HG03442 (cell line): Measurements from ENCODE around the gene ERC2.
A peak's percentile ranks its signal among the peaks of the same experiment; 100 is the strongest.

ENCODE experiments used
- ATAC-seq: cut with Tn5 transposase; IDR thresholded peaks from one replicate; pipeline ENCODE4 v1.9.1; 2021; ENCODE audit warnings: mild to moderate bottlenecking, moderate library complexity; ENCODE audit not compliant: unreplicated experiment

The ERC2 gene

DNA sequence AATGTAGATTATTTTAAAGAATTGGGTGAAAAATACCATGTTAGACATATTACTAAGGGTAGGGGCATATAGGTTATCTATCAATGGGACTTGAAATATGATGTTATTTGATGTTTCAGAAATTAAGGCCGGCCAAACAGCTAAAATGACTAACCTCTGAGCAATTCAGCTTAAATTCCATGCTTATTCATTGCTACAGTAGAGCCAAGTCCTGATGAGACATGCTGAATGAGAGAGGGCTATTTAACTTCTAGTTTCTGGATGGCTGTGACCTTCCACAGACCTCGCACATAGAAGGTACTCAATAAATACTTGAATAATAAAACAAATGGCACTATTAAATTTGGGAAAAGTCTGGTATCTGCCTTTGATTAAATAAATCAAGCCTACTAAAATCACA is 805.6 kb downstream of the ERC2 start:
- no peak for ATAC-seq

DNA sequence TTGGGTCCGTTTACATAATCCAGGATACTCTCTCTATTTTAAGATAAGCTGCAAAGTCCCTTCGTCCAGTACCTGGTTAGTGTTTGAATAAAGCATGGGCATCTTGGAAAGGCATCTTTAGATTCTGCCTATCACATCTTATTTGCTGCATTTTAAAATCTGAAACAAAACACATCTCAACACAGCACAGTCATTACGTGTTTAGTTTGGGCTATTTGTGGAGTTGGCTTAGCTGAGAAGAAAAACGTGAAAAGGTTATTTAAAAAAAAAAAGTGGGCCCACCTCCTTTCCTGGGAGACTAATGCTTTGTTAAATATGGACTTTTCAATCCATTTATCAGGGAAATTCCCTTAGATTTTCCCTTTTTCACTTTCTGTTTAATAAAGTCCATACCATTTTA is 806.7 kb downstream of the ERC2 start:
- ATAC-seq: peak; percentile 9

- ATAC-seq: peak; percentile 38
Observed at GRCh38 chr3:55661141-55661540, 807.1 kb downstream of the ERC2 start.

- no peak for ATAC-seq
Observed at GRCh38 chr3:55660642-55661041, 807.6 kb downstream of the ERC2 start.

- ATAC-seq: no peak
Observed at GRCh38 chr3:55659701-55660100, 808.6 kb downstream of the ERC2 start.

- ATAC-seq: no peak
Observed at GRCh38 chr3:55658690-55659562, 809.3 kb downstream of the ERC2 start.

- no peak for ATAC-seq
Observed at GRCh38 chr3:55658270-55658669, 810.0 kb downstream of the ERC2 start.

- no peak for ATAC-seq
Observed at GRCh38 chr3:55655544-55655943, 812.7 kb downstream of the ERC2 start.

- peak; percentile 82 for ATAC-seq
Observed at GRCh38 chr3:55654123-55654760, 814.0 kb downstream of the ERC2 start.

DNA sequence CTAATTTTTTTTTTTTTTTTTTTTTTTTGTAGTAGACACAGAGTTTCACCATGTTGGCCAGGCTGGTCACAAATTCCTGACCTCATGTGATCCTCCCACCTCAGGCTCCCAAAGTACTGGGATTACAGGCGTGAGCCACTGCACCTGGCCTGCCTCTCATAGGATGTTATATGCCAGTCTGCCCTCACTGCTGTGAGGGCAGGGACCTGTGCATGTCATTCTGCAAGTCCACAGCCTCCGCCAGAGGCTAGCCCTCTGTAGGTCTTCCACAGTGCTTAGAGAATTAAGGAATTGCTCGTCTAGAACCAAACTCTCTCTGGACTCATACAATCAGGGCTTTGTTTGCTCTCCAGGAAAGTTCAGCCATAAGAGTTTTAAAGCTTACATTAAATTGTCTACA is 817.3 kb downstream of the ERC2 start:
- no peak for ATAC-seq

DNA sequence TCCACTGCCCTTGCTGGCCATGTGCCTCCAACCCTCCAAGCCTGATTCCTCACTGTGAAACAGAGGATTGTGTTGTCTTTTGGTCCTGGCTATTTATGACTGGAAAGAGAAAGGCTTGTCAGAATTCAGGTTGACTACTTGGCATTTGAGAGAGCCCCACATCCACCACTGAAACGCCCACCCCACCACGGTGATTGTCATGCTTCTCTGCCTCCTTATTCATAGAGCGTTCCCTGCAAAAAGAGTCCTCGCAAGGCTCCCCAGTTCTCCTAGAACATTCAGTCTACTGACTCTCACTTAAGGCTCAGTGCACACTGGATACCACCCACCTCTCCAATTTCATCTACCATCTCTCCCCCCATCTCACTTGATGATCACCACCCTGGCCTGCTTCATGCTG is 818.3 kb downstream of the ERC2 start:
- ATAC-seq: no peak

GRCh38 chr3:55649554-55649953 is 818.7 kb downstream of the ERC2 start:
- no peak for ATAC-seq

DNA sequence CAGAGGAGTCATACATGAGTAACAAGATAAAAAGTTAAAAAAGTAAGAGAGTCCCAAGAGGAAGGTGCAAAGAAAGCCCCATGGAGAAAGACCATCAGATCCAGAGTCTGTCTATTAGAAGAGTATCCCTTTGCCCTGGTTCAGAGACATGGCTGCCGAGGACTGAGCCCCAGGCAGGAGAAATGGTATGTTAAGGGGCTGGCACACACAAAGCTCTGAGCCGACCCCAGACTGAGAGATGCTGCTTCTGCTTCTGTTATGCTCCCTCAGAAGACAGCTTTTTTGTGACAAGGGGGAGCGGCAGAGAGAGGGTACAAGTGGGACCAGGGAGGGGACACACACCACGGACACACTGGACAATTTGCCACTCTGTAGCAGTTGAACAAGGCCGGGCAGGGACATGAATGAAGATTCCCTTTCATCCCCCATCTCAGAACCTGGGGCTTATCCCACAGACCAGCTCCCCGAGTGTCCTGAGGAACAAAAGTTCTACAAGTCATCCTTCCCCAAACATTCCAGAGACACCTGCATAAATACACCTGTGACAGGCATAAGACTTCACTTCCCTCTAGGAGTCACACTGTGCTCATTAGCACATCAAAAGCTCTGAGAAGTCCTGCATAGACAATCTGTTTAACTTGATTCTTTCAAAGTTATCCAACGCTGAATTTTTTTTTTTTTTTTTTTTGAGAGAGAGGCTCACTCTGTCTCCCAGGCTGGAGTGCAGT is 819.5 kb downstream of the ERC2 start:
- no peak for ATAC-seq

GRCh38 chr3:55647670-55648069 is 820.6 kb downstream of the ERC2 start:
- no peak for ATAC-seq

- no peak for ATAC-seq
Observed at GRCh38 chr3:55647063-55647462, 821.2 kb downstream of the ERC2 start.

DNA sequence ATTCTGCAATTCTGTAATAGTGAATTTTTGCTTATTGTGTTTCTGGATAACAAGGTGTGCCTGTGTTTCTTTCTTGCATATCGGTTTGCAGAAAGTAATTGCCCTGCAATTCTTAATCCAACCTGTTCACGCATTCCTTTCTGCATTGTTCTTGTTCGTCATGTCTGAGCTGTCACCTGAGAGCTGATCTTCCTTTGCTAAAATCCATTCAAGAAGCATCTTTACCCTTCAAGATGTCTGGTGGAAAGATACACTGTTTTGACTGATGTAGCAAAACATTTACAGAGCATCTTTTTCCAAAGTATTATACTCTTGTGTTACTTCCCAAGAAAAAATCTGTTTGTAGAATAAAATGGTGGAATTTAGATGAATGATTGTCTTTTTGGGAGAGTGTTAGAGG is 822.1 kb downstream of the ERC2 start:
- ATAC-seq: no peak

GRCh38 chr3:55645422-55645821 is 822.8 kb downstream of the ERC2 start:
- no peak for ATAC-seq

GRCh38 chr3:55643283-55643682 is 825.0 kb downstream of the ERC2 start:
- no peak for ATAC-seq

DNA sequence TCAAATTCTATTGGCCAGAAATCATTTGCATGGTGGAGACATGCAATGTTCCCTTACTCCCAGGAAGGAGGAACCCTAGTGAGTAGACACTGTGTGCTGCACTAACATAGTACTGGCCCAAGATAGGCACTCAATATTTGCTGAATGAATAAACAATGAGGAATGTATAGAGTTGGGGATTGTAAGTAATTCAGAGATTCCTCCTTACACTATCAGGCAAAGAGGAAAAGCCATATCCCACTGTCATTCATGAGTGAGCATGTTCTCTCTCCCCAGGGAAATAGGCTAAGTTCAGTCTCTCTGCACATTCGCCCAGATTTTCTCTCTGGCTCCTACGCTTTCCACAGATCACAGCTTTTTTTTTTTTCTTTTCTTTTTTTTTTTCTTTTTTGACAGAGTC is 826.3 kb downstream of the ERC2 start:
- ATAC-seq: no peak

GRCh38 chr3:55639896-55640765 is 828.1 kb downstream of the ERC2 start:
- ATAC-seq: no peak

DNA sequence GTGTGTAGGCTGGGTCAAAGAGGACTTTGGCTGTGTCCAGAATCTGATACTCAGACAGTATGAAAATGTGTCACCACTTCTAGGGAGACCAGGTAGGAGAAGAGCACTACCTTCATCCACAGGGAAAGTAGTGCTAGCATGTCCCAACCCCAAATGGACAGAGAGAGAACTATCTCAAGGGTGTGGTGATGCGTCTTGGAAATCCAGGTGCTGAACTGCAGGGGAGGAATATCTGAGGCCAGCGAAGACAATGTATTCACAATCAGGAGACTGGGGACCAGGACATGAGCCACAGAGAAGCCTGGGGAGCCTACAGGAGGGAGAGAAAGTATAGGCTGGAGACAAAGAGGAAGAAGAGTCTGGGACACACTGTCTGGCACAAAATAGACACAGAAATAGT is 829.1 kb downstream of the ERC2 start:
- ATAC-seq: no peak
